ENCODE data around the gene AUTS2.

AUTS2 gene

GRCh38 chr7:69825113-69825972, 227.1 kb downstream of the AUTS2 start:
- no peak for DNase-seq

GRCh38 chr7:69826283-69826682, 228.0 kb downstream of the AUTS2 start:
- no peak for DNase-seq

GRCh38 chr7:69827140-69827539, 228.9 kb downstream of the AUTS2 start:
- no peak for DNase-seq

DNA sequence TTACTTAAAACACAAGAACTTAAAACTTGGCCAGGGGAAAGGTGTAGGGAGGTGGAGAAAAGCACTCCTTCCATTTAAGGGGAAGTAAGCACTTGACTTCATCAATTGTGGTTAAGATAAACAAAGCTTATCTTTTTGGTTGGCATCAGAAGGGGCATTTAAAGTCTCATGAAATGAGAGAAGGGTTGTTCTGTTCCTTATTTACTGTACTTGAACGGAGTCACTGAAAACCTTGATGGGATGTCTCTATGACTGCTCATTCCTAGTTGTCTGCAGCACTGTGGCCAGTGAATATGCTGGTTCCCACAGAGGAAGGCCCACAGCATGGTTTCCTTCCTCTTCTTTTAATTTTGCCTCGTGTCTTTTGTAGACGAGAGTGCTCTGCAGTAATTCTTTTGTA, 229.3 kb downstream of the AUTS2 start:
- DNase-seq: no peak

GRCh38 chr7:69832356-69832755, 234.1 kb downstream of the AUTS2 start:
- DNase-seq: no peak

DNA sequence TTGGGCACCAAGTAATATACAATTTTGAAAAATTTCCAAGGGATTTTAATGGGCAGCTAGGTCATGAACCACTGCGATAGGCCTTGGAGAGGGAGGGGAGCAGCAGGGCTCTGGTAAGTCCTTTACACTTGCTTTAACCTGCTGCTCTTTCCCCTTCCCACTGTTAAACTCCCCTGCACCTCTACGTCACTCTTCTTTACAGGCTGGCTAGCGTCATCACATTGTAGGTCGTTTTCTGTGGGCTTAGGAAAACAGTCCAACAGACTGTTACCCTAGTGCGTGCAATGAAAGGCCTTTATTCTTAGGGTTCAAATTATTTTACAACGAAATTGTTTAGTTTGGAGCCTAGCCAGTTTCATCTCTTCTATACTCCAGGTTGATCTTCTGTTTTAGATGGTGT, 235.7 kb downstream of the AUTS2 start:
- DNase-seq: no peak

DNA sequence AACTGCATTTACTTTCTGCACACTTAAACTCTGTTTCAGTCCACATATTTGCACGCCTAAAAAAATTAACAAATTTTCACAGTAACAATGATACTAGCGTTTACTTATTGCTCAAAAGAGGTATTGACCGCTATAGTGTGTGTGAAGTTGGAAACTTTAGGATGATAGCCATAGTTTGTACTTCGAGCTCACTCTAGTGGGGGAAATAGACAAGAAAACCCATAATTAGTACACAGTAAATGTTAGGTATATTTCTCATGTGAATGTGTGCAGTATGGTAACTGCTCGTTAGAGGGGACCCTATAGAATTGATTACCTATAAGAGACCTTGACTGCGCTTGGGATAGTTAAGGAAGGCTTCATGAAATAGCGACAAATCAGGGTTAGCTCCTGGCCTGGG, 238.4 kb downstream of the AUTS2 start:
- DNase-seq: no peak

- DNase-seq: peak; percentile 55
Observed at GRCh38 chr7:69837387-69838068, 239.3 kb downstream of the AUTS2 start.

DNA sequence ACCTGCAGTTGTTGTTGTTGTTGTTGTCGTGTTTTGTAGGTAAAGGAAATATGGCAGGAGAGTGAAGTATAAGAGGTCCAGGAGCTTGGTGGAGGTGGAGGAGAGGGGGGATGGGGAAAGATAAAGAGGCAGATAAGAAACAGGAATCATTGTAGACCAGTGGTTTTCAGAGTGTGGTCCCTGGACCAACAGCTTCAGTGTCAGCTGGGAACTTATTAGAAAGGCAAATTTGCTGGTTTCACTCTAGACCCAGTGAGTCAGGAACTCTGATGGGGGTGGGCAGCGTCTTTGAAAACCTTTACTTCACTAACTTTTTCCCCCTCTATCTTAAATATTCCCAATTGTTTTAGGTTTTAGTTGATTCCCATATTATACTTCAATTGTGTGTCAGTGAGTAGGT, 241.5 kb downstream of the AUTS2 start:
- no peak for DNase-seq

- DNase-seq: no peak
Observed at GRCh38 chr7:69840248-69840647, 242.0 kb downstream of the AUTS2 start.

GRCh38 chr7:69843653-69844052, 245.4 kb downstream of the AUTS2 start:
- DNase-seq: no peak

GRCh38 chr7:69844264-69844868, 246.1 kb downstream of the AUTS2 start:
- no peak for DNase-seq

GRCh38 chr7:69845721-69846495, 247.6 kb downstream of the AUTS2 start:
- no peak for DNase-seq

DNA sequence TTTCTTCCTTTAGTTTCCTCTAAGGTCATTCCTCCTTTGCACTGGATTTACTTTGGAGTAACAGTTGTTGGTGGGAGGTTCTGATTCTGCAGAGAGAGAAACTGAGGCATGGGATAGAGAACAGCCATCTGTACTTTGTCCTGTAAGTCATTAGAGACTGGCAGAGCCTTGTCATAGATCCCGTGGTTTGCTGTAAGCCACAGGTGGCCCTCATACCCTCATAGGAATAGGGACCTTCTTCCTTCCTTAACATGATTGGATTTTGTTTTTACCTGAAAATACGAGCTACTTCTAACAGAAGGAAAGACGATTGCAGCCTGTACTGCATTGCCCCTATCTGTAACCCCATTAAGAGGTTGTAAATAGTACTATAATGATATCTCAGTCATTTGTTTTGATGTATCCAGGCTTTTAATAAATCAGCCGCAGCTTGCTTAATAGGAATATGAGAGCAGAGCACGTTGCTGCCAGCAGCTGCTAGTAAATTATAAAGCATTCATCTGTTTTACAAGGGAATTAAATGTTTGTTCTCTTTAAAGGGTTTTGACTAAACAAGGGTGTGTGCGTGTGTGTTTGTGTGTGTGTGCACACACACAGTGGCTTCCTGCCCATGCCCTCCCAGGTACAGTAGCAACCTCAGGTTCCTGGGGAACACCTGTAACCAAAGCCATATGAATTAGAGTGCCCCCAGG, 249.8 kb downstream of the AUTS2 start:
- peak; percentile 38 for DNase-seq

GRCh38 chr7:69849268-69849667, 251.0 kb downstream of the AUTS2 start:
- no peak for DNase-seq

- DNase-seq: peak; percentile 14
Observed at GRCh38 chr7:69857014-69857413, 258.7 kb downstream of the AUTS2 start.

DNA sequence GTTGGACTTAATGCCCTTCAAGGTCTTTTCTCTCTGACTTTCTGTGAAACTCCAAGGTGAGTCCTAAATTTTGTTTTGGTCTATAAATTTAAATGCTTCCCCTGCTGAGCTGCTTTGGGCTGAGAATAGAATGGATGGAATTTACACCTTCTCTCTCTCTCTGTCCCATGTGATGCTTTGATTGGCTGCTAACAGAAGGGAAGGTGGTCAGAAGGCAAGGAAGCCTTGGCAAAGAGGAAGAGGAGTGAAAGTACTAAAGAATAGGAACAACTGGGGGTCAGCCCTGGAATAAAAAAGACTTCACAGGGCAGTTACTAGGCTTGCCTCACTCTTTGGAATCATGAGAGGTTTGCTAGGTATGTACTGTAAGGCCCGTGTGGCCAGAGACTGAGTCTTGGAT, 260.2 kb downstream of the AUTS2 start:
- no peak for DNase-seq

DNA sequence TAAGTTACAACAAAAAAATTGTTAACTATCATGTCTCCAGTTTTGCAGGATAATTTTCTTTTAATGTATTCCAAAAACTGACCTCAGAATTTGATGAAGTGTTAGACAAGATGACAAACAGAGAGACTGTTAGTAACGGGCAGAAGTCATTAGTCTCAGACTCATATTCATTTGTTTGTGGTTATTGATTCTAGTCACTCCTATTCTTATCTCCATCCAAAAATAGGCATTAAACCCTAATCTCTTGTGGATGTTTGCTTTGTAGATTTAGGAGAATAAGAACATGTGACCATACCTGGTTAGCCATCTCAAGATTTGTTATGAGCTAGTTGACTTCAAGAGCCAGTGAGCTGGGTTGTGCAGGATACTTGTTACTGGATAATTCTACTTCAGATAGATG, 261.1 kb downstream of the AUTS2 start:
- no peak for DNase-seq

DNA sequence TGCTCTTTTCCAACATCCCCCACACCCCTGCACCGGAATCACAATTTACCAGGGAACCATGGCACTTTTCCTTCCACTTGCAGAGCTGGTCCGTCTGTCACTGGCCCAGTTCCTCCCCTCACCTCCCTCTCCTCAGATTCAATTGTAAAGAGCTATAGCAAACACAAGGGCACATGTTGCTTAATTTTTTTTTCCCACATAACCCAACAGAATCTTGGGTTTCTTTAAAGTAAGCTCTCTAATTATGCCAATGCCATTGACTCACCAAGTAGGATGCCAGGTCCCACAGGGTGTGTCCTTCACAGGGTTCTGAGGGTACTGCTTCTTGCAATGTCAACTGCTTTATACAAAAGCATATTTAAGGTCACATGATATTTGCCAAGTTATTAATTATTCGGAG, 262.2 kb downstream of the AUTS2 start:
- no peak for DNase-seq

GRCh38 chr7:69860941-69861622, 262.8 kb downstream of the AUTS2 start:
- peak; percentile 86 for DNase-seq

DNA sequence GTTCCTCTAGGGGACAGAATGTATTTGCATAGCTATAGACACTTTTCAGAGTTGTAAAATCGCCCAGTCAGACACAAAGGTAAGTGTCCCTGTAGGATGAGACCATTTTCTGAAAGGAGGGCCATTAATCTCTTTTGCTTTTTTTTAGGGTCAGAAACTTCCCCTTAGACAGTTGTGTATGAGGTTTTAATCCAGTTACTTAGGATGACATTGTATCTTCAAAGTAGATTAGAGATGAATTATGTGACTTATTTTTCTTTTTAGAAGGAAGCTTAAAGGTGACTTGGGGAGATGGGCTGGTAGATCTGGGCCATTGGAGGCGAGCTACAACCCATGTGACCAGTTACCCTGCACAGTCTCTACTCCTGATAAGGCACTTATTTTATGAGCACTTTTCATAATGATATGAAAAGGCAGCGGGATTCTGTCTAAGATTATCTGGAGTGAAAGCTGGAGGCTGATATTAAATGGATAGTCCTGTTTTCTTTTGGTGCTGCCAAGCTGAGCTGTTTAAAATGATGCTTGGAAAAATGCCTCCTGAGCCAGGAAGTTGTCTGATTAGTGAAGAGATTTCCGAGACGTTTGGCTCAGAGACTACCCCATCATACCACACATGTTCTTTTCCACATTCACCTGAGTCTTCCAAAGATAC, 264.3 kb downstream of the AUTS2 start:
- DNase-seq: peak; percentile 57

All from NCI-H82 (cell line).